CD4-positive, alpha-beta T cell treated with Interleukin-17A for 4 hours (primary cell): ENCODE data around the gene BCL7A.
"Not testable (repeated sequence)": the region's sequence is repeated elsewhere in the genome, so short reads cannot be mapped to it uniquely, and the experiment has no call there.

Experiments
- DNase-seq: peaks from one replicate; pipeline ENCODE4 v3.0.0-alpha.2; 2020; ENCODE audit warnings: mixed read lengths

The BCL7A gene

GRCh38 chr12:122028165-122028904 lies 6.7 kb downstream of the BCL7A start:
- DNase-seq, result no peak

- DNase-seq, result no peak
Observed at GRCh38 chr12:122028905-122029560, 7.3 kb downstream of the BCL7A start.

GRCh38 chr12:122029620-122030423 lies 8.1 kb downstream of the BCL7A start:
- DNase-seq, result no peak

GRCh38 chr12:122030424-122031035 lies 8.8 kb downstream of the BCL7A start:
- no peak for DNase-seq

GRCh38 chr12:122031342-122032216 lies 9.9 kb downstream of the BCL7A start:
- DNase-seq, result peak; percentile 68

- no peak for DNase-seq
Observed at GRCh38 chr12:122032580-122032979, 10.9 kb downstream of the BCL7A start.

GRCh38 chr12:122035292-122035691 lies 13.6 kb downstream of the BCL7A start:
- no peak for DNase-seq

- no peak for DNase-seq
Observed at GRCh38 chr12:122036153-122036552, 14.5 kb downstream of the BCL7A start.

- no peak for DNase-seq
Observed at GRCh38 chr12:122040579-122041386, 19.1 kb downstream of the BCL7A start.

- DNase-seq, result not testable (repeated sequence)
Observed at GRCh38 chr12:122041458-122041857, 19.8 kb downstream of the BCL7A start.

GRCh38 chr12:122042910-122043309 lies 21.2 kb downstream of the BCL7A start:
- DNase-seq, result no peak

GRCh38 chr12:122043476-122043875 lies 21.8 kb downstream of the BCL7A start:
- no peak for DNase-seq

GRCh38 chr12:122045262-122045661 lies 23.6 kb downstream of the BCL7A start:
- DNase-seq, result no peak

- DNase-seq, result no peak
Observed at GRCh38 chr12:122046145-122046544, 24.5 kb downstream of the BCL7A start.

GRCh38 chr12:122048151-122048550 lies 26.5 kb downstream of the BCL7A start:
- DNase-seq, result no peak

- DNase-seq, result no peak
Observed at GRCh38 chr12:122049827-122050226, 28.1 kb downstream of the BCL7A start.

- DNase-seq, result no peak
Observed at GRCh38 chr12:122050706-122051105, 29.0 kb downstream of the BCL7A start.

GRCh38 chr12:122051231-122051876 lies 29.7 kb downstream of the BCL7A start:
- no peak for DNase-seq

GRCh38 chr12:122052285-122052684 lies 30.6 kb downstream of the BCL7A start:
- no peak for DNase-seq

- no peak for DNase-seq
Observed at GRCh38 chr12:122054842-122055520, 33.3 kb downstream of the BCL7A start.
